Neural cell (in vitro differentiated cells): ENCODE data around the gene COX11.

Experiments
- CTCF ChIP-seq: fragments of 450-650 bp; IDR thresholded peaks from 2 replicates; pipeline ENCODE4 v1.5.1; 2014; ENCODE audit warnings: antibody characterized with exemption, mild to moderate bottlenecking, moderate library complexity; ENCODE audit not compliant: poor library complexity, severe bottlenecking
- EZH2 ChIP-seq: fragments of 200-600, 300-800 bp; shearing (Covaris generic), sonication (generic); IDR thresholded peaks from 2 replicates; pipeline ENCODE4 v1.6.1; 2014; ENCODE audit warnings: antibody characterized with exemption, low read length, borderline replicate concordance, mild to moderate bottlenecking; ENCODE audit not compliant: insufficient read depth, poor library complexity, severe bottlenecking
- POLR2AphosphoS5 ChIP-seq: IDR thresholded peaks from 2 replicates; pipeline ENCODE4 v1.6.1; 2012
- REST ChIP-seq: IDR thresholded peaks from 2 replicates; pipeline ENCODE4 v1.6.1; 2012; ENCODE audit warnings: borderline replicate concordance

GRCh38 chr17:54967621-54968261, 713 bp downstream of the COX11 start:
- TF ChIP-seq EZH2, result no peak
- TF ChIP-seq POLR2AphosphoS5, result no peak
- TF ChIP-seq REST, result no peak
- TF ChIP-seq CTCF, result no peak
